MG63 (cell line): ENCODE measurements around the gene TLK2. TPM values are rescaled to one million over a fixed set of nuclear protein-coding genes. Genes with fewer than 3 reads are reported as not detected.

Source experiments
- DNase-seq: peaks from one replicate; pipeline ENCODE4 v3.0.0-alpha.2; 2020
- H3K27me3 ChIP-seq: fragments of 250-450 bp; sonication (Bioruptor Pico); 2 replicates; pipeline ENCODE4 v1.5.1; 2020; ENCODE audit warnings: mild to moderate bottlenecking, moderate library complexity
- H3K36me3 ChIP-seq: fragments of 250-450 bp; sonication (Bioruptor Pico); 2 replicates; pipeline ENCODE4 v1.5.1; 2020; ENCODE audit warnings: mild to moderate bottlenecking, moderate library complexity
- H3K4me3 ChIP-seq: fragments of 250-450 bp; sonication (Bioruptor Pico); 2 replicates; pipeline ENCODE4 v1.5.1; 2020; ENCODE audit warnings: mild to moderate bottlenecking, moderate library complexity
- H3K9me3 ChIP-seq: fragments of 250-450 bp; sonication (Bioruptor Pico); 2 replicates; pipeline ENCODE4 v1.5.1; 2020; ENCODE audit warnings: mild to moderate bottlenecking, moderate library complexity
- total RNA-seq: library from RNA; depleted of rRNA; stranded (reverse); fragments of >200 nt; shearing (Covaris generic); gene quantifications from 2 replicates; pipeline ENCODE4 v1.2.3, GENCODE V29; 2014; ENCODE audit warnings: low replicate concordance

The TLK2 gene
- total RNA-seq, 1 experiment from 2014 or later = 27.7 TPM

GRCh38 chr17:62627904-62628633, 149.4 kb downstream of the TLK2 start:
- Histone ChIP-seq H3K27me3 (no peaks in the 10 kb centered on the region), H3K36me3 (peaks cover 12% of the 10 kb centered on the region), H3K4me3 (peak overlapping the region; percentile 69), H3K9me3 (no peaks in the 10 kb centered on the region)
- peak; percentile 59 for DNase-seq

DNA sequence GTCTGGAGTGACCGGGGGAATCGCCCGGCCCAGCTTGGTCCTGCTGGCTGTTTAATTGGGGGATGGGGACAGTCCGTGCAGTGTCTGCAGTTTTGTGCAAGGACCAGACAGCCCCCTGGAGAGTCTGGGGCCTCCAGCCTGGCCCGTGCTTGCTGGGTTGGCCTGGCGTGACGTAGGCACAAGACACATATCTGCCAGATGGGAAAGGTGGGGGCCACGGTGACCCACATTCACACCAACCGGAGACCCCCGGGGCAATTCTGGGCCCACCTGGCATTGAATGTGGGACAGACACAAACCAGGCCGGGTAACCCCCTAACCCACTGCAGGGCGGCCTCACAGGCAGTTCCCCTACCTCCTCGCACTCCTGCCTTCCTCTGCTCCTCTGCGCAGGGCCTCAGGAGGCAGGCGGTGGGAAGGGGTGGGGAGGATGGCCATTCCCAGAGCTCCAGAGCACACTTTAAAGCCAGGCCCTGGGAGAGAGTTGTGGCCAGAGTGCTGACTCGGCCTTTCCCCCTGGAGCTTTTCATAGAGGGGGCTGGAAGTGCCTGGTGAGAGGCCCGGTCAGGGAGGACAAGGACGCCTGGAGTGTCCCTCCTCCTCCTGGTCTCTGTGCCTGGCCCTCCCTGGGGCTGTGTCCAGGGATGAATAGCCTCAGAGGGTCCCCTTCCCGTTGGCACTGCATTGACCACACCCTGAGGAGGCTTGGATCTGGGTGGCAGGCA, 150.4 kb downstream of the TLK2 start:
- Histone ChIP-seq H3K27me3 (no peaks in the 10 kb centered on the region), H3K9me3 (no peaks in the 10 kb centered on the region), H3K36me3 (peaks cover 9% of the 10 kb centered on the region), H3K4me3 (peak overlapping the region; percentile 69)
- DNase-seq = peak; percentile 51

GRCh38 chr17:62629556-62630364, 151.1 kb downstream of the TLK2 start:
- H3K27me3 ChIP-seq = no peaks in the 10 kb centered on the region
- peak; percentile 44 for DNase-seq
- H3K9me3 ChIP-seq = no peaks in the 10 kb centered on the region
- H3K4me3 ChIP-seq = peak overlapping the region; percentile 69
- H3K36me3 ChIP-seq = peaks cover 6% of the 10 kb centered on the region

GRCh38 chr17:62630365-62631085, 151.9 kb downstream of the TLK2 start:
- peak; percentile 39 for DNase-seq
- Histone ChIP-seq H3K4me3 (no peak overlapping the region), H3K36me3 (peaks cover 6% of the 10 kb centered on the region), H3K27me3 (no peaks in the 10 kb centered on the region), H3K9me3 (no peaks in the 10 kb centered on the region)

DNA sequence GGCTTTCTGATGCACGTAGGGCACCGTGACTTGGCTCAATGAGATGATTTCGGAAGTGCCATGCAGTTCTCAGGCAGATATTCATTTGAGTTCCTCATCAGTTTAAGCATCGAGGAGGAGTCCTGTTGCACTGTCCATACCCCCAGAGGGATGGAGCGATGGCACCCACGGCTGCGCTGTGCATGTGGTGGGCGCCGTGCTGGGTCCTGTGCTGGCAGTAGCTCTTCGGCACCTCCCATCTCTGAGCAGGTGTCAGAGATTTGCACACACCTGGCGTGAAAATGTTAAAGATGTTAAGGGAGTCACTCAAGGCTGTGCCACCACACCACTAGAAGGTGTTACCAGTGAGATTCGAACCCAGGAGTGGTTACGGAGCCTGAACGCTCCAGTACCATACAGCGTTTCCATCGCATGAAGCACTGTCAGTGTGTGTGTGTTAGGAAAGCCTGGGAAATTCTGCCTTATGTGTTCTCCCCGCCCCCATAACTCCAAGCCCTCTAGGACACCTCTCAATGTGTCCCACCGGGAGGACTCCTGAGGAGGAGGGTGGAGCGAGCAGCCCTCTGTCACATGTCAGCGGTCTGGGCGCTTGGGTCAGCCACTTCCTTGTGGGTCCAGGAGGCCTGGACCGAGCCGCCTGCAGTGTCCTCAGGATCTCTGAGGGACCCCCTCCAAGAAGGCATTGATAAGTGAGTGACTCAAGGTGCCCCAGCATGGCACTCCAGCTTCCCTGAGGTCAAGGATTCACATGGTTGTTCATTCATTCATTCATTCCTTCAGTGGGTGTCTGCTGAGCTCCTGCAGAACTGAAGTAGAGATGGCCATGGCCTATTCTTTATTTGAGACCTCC, 152.7 kb downstream of the TLK2 start:
- no peak for DNase-seq
- peaks cover 6% of the 10 kb centered on the region for H3K36me3 ChIP-seq
- H3K27me3 ChIP-seq = no peaks in the 10 kb centered on the region
- no peaks in the 10 kb centered on the region for H3K9me3 ChIP-seq
- H3K4me3 ChIP-seq = no peak overlapping the region

DNA sequence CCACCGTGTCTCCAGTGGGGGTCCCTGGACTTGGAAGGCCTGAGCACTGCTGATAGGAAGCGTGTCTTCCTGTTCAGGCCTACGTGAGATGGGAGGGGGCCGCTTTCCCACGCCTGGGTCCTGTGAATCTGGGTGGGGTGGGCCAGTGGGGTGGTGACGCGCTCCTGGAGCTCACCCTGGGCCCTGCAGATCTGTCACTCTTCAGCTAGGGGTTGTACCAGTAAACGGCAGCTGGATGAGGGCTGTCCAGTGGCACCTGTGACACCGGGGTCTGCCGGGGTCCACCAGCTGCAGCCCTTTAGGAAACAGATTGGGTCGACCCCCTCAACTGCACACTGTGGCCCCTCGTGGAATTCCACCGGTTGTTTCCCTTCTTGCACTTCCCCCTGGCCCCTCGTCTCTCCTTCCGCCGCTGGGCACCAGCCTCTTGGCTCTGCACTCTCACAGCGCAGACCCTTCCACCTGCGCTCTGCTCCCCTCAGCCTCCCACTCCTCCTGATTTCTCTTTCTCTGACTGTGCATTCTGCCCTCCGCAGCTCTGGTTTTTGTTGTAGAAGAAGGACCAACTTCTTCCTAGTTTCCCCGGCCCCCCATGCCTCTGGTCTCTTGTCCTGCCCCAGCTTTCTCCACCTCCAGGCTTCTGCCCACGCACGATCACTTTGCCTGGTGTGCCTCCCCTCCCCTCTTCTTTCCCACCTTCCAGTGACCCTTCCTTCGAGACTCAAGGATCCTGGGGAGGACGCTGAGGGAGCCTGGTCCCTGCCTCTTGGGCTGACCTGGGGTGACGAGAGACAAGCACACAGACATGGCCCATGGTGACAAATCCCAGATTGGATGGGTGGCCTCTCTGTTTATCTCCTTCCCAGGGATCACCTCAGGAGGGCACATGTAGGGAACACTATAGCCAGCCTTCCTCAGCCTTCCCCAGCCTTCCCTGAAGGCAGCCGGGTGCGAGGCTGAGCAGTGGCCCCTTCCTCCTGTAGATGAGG, 153.6 kb downstream of the TLK2 start:
- H3K9me3 ChIP-seq = no peaks in the 10 kb centered on the region
- peaks cover 12% of the 10 kb centered on the region for H3K36me3 ChIP-seq
- DNase-seq = no peak
- no peak overlapping the region for H3K4me3 ChIP-seq
- no peaks in the 10 kb centered on the region for H3K27me3 ChIP-seq

GRCh38 chr17:62637809-62638208, 159.2 kb downstream of the TLK2 start:
- no peak overlapping the region for H3K4me3 ChIP-seq
- no peak for DNase-seq
- no peaks in the 10 kb centered on the region for H3K9me3 ChIP-seq
- no peaks in the 10 kb centered on the region for H3K27me3 ChIP-seq
- H3K36me3 ChIP-seq = peaks cover 10% of the 10 kb centered on the region

- peaks cover 10% of the 10 kb centered on the region for H3K36me3 ChIP-seq
- H3K4me3 ChIP-seq = no peak overlapping the region
- H3K9me3 ChIP-seq = no peaks in the 10 kb centered on the region
- no peaks in the 10 kb centered on the region for H3K27me3 ChIP-seq
- no peak for DNase-seq
Observed at GRCh38 chr17:62641153-62641552, 162.5 kb downstream of the TLK2 start.

DNA sequence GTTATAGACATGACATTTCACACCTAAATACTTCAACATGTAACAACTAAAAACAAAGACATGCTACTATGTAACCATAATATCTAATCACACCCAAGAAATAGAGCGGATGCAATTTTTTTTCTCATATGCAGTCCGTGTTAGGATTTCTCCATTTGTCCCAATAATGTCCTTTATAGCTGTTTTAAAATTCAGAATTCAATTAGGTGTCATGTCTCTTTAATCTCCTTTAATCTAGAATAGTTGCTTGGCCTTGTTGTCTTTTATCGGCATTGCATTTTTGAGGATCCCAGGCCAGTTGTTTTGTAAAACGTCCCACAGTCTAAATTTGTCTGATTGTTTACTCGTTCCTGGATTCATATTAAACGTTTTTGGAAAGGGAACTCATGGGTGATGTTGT, 163.3 kb downstream of the TLK2 start:
- Histone ChIP-seq H3K4me3 (no peak overlapping the region), H3K36me3 (peaks cover 7% of the 10 kb centered on the region), H3K9me3 (no peaks in the 10 kb centered on the region), H3K27me3 (no peaks in the 10 kb centered on the region)
- DNase-seq = no peak

DNA sequence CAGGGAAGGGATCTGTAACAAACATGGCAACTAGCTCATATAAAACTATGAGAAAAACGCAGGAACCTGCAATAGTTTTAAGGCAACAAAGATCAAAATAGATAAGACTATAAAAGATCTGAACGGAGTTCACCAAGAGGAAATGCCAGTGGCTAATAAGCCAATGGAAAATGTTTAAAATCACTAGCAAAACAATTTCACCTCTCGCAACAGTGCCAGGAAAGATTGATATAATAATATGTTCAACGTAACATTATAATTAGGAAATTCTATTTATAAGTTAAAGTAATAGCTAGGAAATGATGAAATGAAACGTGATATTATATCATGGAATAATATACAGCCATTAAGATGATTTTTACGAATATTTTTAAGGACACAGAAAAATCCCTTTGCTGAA, 164.9 kb downstream of the TLK2 start:
- H3K4me3 ChIP-seq = no peak overlapping the region
- H3K36me3 ChIP-seq = no peaks in the 10 kb centered on the region; the same call in 1 of the 2 replicates
- no peak for DNase-seq
- no peaks in the 10 kb centered on the region for H3K9me3 ChIP-seq
- H3K27me3 ChIP-seq = no peaks in the 10 kb centered on the region

- no peaks in the 10 kb centered on the region; the same call in 1 of the 2 replicates for H3K36me3 ChIP-seq
- no peaks in the 10 kb centered on the region for H3K27me3 ChIP-seq
- no peaks in the 10 kb centered on the region for H3K9me3 ChIP-seq
- H3K4me3 ChIP-seq = no peak overlapping the region
- no peak for DNase-seq
Observed at GRCh38 chr17:62644487-62645173, 166.0 kb downstream of the TLK2 start.

DNA sequence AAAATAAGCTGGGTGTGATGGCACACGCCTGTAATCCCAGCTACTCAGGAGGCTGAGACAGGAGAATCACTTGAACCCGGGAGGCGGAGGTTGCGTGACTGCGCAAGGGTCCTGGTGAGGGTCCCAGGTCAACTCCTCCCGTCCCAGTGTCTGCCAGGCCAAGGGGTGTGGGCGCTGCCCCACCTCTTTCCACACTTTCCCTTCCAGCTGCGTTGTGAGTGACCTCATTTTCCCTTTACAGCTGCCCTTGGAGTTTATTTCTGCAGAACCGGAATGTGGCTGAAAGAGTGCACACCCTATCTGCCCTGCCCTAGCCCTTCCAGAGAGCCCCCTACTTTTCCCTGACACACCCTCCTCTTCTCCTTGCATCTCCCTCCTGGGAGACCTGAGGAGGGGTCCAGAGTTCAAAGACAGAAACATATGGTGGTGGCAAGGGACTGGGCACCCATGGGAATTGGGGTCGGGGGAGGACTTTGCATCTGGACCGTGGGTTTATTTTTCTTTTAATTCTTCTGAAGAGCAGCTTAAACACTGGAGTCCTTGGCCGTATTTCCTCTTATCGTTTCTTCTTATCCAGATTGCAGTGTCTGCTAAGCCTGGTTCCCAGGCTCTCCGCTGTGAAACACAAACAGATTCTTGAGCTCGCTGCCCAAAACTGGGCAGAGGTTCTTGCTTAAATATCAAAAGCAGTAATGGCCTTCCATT, 169.8 kb downstream of the TLK2 start:
- Histone ChIP-seq H3K27me3 (no peaks in the 10 kb centered on the region), H3K9me3 (no peaks in the 10 kb centered on the region), H3K4me3 (no peak overlapping the region), H3K36me3 (no peaks in the 10 kb centered on the region; the same call in 1 of the 2 replicates)
- no peak for DNase-seq

DNA sequence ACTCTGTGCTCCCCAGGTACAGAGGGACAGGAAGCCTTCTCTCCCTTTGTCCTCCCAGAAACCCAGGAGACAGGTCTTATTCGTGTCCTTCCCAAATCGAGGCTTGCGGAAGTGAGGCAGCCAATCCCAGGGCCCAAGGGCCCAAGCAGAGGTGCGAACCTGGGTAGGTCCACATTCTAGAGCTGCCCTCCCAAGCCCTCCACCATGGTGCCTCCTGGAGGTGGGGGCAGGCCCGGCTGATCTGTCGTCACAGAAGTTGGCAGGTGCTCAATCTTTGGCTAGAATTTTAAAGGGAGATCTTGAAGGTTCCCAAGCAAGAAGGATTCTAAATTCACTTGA, 170.3 kb downstream of the TLK2 start:
- H3K4me3 ChIP-seq = no peak overlapping the region
- no peaks in the 10 kb centered on the region for H3K9me3 ChIP-seq
- DNase-seq = no peak

GRCh38 chr17:62649570-62649969, 170.9 kb downstream of the TLK2 start:
- H3K36me3 ChIP-seq = peaks cover 3% of the 10 kb centered on the region
- no peak for DNase-seq
- H3K4me3 ChIP-seq = no peak overlapping the region
- no peaks in the 10 kb centered on the region for H3K9me3 ChIP-seq
- no peaks in the 10 kb centered on the region for H3K27me3 ChIP-seq

More for the DNA sequence above, 170.3 kb downstream of the TLK2 start:
- no peaks in the 10 kb centered on the region; the same call in 1 of the 2 replicates for H3K36me3 ChIP-seq
- no peaks in the 10 kb centered on the region for H3K27me3 ChIP-seq
